Mesothelial cell of epicardium (in vitro differentiated cells): ENCODE results near the gene LUZP1. TPM values are rescaled to one million over a fixed set of nuclear protein-coding genes. Genes with fewer than 3 reads are reported as not detected.

Experiments
- DNase-seq, 2 experiments: peaks; one replicate each; pipeline ENCODE4 v3.0.0; 2021; ENCODE audit warnings: low spot score in 2 of 2; ENCODE audit not compliant: unreplicated experiment in 2 of 2
- H3K27ac Mint-ChIP-seq: 2 replicates; pipeline ENCODE4 v1.8.0; 2021; ENCODE audit warnings: mixed read lengths
- H3K27me3 Mint-ChIP-seq: 2 replicates; pipeline ENCODE4 v1.8.0; 2021; ENCODE audit warnings: low read depth, mixed read lengths
- H3K36me3 Mint-ChIP-seq: 2 replicates; pipeline ENCODE4 v1.8.0; 2021; ENCODE audit warnings: mixed read lengths
- H3K4me1 Mint-ChIP-seq: 2 replicates; pipeline ENCODE4 v1.8.0; 2021; ENCODE audit warnings: mixed read lengths
- H3K4me3 Mint-ChIP-seq: 2 replicates; pipeline ENCODE4 v1.8.0; 2021; ENCODE audit warnings: mild to moderate bottlenecking, moderate library complexity, mixed read lengths
- H3K9me3 Mint-ChIP-seq: 2 replicates; pipeline ENCODE4 v1.8.0; 2021; ENCODE audit warnings: mixed read lengths
- total RNA-seq: library from RNA; stranded (reverse); gene quantifications from 3 replicates; pipeline ENCODE4 v1.2.1, GENCODE V29; 2021
- TF ChIP-seq, protein P1 (sequence below): fragments of 200-600 bp; sonication (generic); IDR thresholded peaks from one replicate; pipeline ENCODE4 v1.5.0; 2021; ENCODE audit warnings: antibody characterized with exemption; ENCODE audit not compliant: unreplicated experiment

LUZP1 gene
- total RNA-seq, 1 donor from 2014 or later: 67.6 TPM

DNA sequence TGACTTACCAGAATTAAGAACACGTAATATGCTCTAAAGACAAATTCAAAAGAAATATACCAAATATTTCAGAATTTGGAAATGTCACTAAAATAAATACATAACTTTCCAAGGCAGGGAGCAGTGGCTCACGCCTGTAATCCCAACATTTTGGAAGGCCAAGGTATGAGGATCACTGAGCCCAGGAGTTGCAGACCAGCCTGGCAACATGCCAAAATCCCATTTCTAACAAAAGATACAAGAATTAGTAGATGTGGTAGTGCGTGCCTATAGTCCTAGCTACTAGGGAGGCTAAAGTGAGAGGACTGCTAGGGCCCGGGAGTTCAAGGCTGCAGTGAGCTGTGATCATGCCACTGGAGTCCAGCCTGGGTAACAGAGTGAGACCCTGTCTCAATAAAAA is 11.7 kb downstream of the LUZP1 start:
- Mint-ChIP-seq H3K27ac (no peak overlapping the region), H3K36me3 (peaks cover 5% of the 10 kb centered on the region), H3K4me1 (peaks cover 11% of the 10 kb centered on the region), H3K4me3 (no peak overlapping the region), H3K27me3 (no peaks in the 10 kb centered on the region), H3K9me3 (peaks cover 4% of the 10 kb centered on the region)
- TF ChIP-seq, protein P1, sequence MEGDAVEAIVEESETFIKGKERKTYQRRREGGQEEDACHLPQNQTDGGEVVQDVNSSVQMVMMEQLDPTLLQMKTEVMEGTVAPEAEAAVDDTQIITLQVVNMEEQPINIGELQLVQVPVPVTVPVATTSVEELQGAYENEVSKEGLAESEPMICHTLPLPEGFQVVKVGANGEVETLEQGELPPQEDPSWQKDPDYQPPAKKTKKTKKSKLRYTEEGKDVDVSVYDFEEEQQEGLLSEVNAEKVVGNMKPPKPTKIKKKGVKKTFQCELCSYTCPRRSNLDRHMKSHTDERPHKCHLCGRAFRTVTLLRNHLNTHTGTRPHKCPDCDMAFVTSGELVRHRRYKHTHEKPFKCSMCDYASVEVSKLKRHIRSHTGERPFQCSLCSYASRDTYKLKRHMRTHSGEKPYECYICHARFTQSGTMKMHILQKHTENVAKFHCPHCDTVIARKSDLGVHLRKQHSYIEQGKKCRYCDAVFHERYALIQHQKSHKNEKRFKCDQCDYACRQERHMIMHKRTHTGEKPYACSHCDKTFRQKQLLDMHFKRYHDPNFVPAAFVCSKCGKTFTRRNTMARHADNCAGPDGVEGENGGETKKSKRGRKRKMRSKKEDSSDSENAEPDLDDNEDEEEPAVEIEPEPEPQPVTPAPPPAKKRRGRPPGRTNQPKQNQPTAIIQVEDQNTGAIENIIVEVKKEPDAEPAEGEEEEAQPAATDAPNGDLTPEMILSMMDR: no peak
- no peak for DNase-seq

GRCh38 chr1:23152966-23153684 is 15.5 kb downstream of the LUZP1 start:
- Mint-ChIP-seq H3K4me1 (peaks cover 13% of the 10 kb centered on the region), H3K9me3 (peaks cover 4% of the 10 kb centered on the region), H3K4me3 (no peak overlapping the region), H3K27ac (peak overlapping the region; percentile 19), H3K27me3 (no peaks in the 10 kb centered on the region), H3K36me3 (peaks cover 6% of the 10 kb centered on the region)
- DNase-seq: no peak
- TF ChIP-seq, protein P1: no peak

DNA sequence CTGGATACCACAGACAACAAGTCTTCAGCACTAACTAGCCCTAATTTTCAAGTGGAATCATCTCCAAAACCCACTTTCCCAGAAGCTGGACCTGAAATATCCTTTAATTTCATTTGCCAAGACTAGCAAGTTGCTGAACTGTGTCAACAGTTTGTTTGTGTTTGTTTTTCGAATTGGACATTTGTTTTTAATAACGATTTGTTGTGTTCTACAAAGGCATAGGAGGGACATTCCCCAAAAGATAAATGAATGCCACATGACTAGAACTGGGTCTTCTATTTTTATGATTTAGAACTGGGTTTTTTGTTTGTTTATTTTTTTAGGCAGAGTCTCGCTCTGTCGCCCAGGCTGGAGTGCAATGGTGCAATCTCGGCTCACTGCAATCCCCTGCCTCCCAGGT is 17.9 kb downstream of the LUZP1 start:
- H3K9me3 Mint-ChIP-seq: peaks cover 4% of the 10 kb centered on the region
- no peaks in the 10 kb centered on the region for H3K27me3 Mint-ChIP-seq
- DNase-seq: no peak
- TF ChIP-seq, protein P1: no peak
- H3K4me1 Mint-ChIP-seq: peaks cover 15% of the 10 kb centered on the region
- peaks cover 7% of the 10 kb centered on the region for H3K36me3 Mint-ChIP-seq
- H3K27ac Mint-ChIP-seq: no peak overlapping the region
- H3K4me3 Mint-ChIP-seq: no peak overlapping the region

GRCh38 chr1:23150125-23150524 is 18.5 kb downstream of the LUZP1 start:
- TF ChIP-seq, protein P1: no peak
- Mint-ChIP-seq H3K36me3 (peaks cover 7% of the 10 kb centered on the region), H3K27me3 (no peaks in the 10 kb centered on the region), H3K4me3 (no peak overlapping the region), H3K9me3 (peaks cover 4% of the 10 kb centered on the region), H3K4me1 (peaks cover 15% of the 10 kb centered on the region), H3K27ac (no peak overlapping the region)
- no peak for DNase-seq

DNA sequence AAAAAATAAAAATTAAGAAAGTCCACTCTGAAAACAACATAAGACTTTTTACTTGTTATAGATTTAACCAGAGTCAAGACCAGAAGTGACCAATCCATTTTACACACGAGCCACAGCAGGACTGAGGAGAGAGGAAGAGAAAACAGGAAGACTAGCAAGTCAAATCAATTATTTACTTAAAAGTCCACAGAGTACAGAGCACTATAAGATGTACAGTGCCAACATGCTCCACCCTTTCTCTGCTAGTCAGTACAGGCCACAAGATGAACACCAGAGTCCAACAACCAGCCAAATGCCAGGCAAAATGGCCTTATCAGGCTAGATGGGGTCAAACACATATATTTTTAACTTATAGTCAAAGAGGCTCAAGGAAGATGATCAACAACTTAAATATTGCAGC is 19.5 kb downstream of the LUZP1 start:
- peaks cover 5% of the 10 kb centered on the region for H3K36me3 Mint-ChIP-seq
- H3K4me1 Mint-ChIP-seq: peaks cover 15% of the 10 kb centered on the region
- H3K27ac Mint-ChIP-seq: no peak overlapping the region
- TF ChIP-seq, protein P1: no peak
- no peaks in the 10 kb centered on the region for H3K9me3 Mint-ChIP-seq
- H3K4me3 Mint-ChIP-seq: no peak overlapping the region
- H3K27me3 Mint-ChIP-seq: no peaks in the 10 kb centered on the region
- no peak for DNase-seq
